SK-N-SH treated with all-trans-retinoic acid at 6 μM for 48 hours (cell line): ENCODE measurements around the gene SMDT1.
"Not testable (repeated sequence)": the region's sequence is repeated elsewhere in the genome, so short reads cannot be mapped to it uniquely, and the experiment has no call there.

Source experiments
- ATAC-seq: fragments of 200-7000 bp; cut with Tn5 transposase; 3 replicates; pipeline ENCODE4 v1.9.1; 2020; ENCODE audit warnings: mild to moderate bottlenecking, moderate library complexity
- BACH2 ChIP-seq: fragments of 250-450 bp; sonication (Bioruptor Pico); IDR thresholded peaks from 2 replicates; pipeline ENCODE4 v1.9.0; 2021; ENCODE audit warnings: mild to moderate bottlenecking, borderline replicate concordance
- CREB5 ChIP-seq: fragments of 250-450 bp; sonication (Bioruptor Pico); IDR thresholded peaks from 2 replicates; pipeline ENCODE4 v1.5.1; 2020; ENCODE audit warnings: low read depth, mild to moderate bottlenecking, moderate library complexity
- CSDC2 ChIP-seq: fragments of 250-450 bp; sonication (Bioruptor Pico); IDR thresholded peaks from 2 replicates; pipeline ENCODE4 v1.5.0; 2020; ENCODE audit warnings: mild to moderate bottlenecking, moderate library complexity
- CSRNP3 ChIP-seq: fragments of 250-450 bp; sonication (Bioruptor Pico); IDR thresholded peaks from 2 replicates; pipeline ENCODE4 v1.5.1; 2021; ENCODE audit warnings: mild to moderate bottlenecking, moderate library complexity
- ESRRG ChIP-seq: fragments of 250-450 bp; sonication (Bioruptor Pico); IDR thresholded peaks from 2 replicates; pipeline ENCODE4 v1.6.1; 2021; ENCODE audit warnings: mild to moderate bottlenecking
- GLIS3 ChIP-seq: fragments of 250-450 bp; sonication (Bioruptor Pico); IDR thresholded peaks from 2 replicates; pipeline ENCODE4 v1.5.0; 2020; ENCODE audit warnings: mild to moderate bottlenecking, moderate library complexity
- OSR1 ChIP-seq: fragments of 250-450 bp; sonication (Bioruptor Pico); IDR thresholded peaks from 2 replicates; pipeline ENCODE4 v1.8.0; 2022; ENCODE audit warnings: moderate library complexity, mild to moderate bottlenecking, inconsistent platforms
- PATZ1 ChIP-seq: fragments of 250-450 bp; sonication (Bioruptor Pico); IDR thresholded peaks from 2 replicates; pipeline ENCODE4 v1.8.0; 2020; ENCODE audit warnings: mild to moderate bottlenecking, moderate library complexity, borderline replicate concordance
- POU6F1 ChIP-seq: fragments of 250-450 bp; sonication (Bioruptor Pico); IDR thresholded peaks from 2 replicates; pipeline ENCODE4 v1.8.0; 2021; ENCODE audit warnings: low read depth, mild to moderate bottlenecking, moderate library complexity, borderline replicate concordance
- PPARA ChIP-seq: fragments of 250-450 bp; sonication (Bioruptor Pico); IDR thresholded peaks from 2 replicates; pipeline ENCODE4 v1.5.0; 2020; ENCODE audit warnings: mild to moderate bottlenecking, borderline replicate concordance
- RARB ChIP-seq: fragments of 250-450 bp; sonication (Bioruptor Pico); IDR thresholded peaks from 2 replicates; pipeline ENCODE4 v1.8.0; 2021; ENCODE audit warnings: mild to moderate bottlenecking, moderate library complexity
- SNAI2 ChIP-seq: fragments of 250-450 bp; sonication (Bioruptor Pico); IDR thresholded peaks from 2 replicates; pipeline ENCODE4 v1.5.0; 2020; ENCODE audit warnings: mild to moderate bottlenecking, moderate library complexity
- TCF4 ChIP-seq: fragments of 250-450 bp; sonication (Bioruptor Pico); IDR thresholded peaks from 2 replicates; pipeline ENCODE4 v1.8.0; 2021; ENCODE audit warnings: mild to moderate bottlenecking, moderate library complexity, borderline replicate concordance
- TOX ChIP-seq: fragments of 250-450 bp; sonication (Bioruptor Pico); IDR thresholded peaks from 2 replicates; pipeline ENCODE4 v1.8.0; 2021; ENCODE audit warnings: mild to moderate bottlenecking, moderate library complexity, borderline replicate concordance
- ZC3H10 ChIP-seq: fragments of 250-450 bp; sonication (Bioruptor Pico); IDR thresholded peaks from 2 replicates; pipeline ENCODE4 v1.5.1; 2021; ENCODE audit warnings: mild to moderate bottlenecking, moderate library complexity
- ZFP3 ChIP-seq: fragments of 250-450 bp; sonication (Bioruptor Pico); IDR thresholded peaks from 2 replicates; pipeline ENCODE4 v1.5.0; 2020; ENCODE audit warnings: mild to moderate bottlenecking, moderate library complexity
- ZFP30 ChIP-seq: fragments of 450-650 bp; formaldehyde crosslinking; IDR thresholded peaks from 2 replicates; pipeline ENCODE4 v1.5.0; 2022; ENCODE audit warnings: mild to moderate bottlenecking, moderate library complexity
- ZNF565 ChIP-seq: fragments of 450-650 bp; formaldehyde crosslinking; conservative IDR thresholded peaks from 2 replicates; pipeline ENCODE4 v1.5.0; 2020; ENCODE audit warnings: low read depth, mild to moderate bottlenecking, moderate library complexity
- ZNF70 ChIP-seq: fragments of 450-650 bp; formaldehyde crosslinking; IDR thresholded peaks from 2 replicates; pipeline ENCODE4 v1.5.0; 2020; ENCODE audit warnings: mild to moderate bottlenecking, moderate library complexity
- ZNF8 ChIP-seq: fragments of 450-650 bp; formaldehyde crosslinking; IDR thresholded peaks from 2 replicates; pipeline ENCODE4 v1.5.0; 2020; ENCODE audit warnings: mild to moderate bottlenecking, moderate library complexity

Gene SMDT1

GRCh38 chr22:42084874-42085273, 5.4 kb downstream of the SMDT1 start:
- TF ChIP-seq POU6F1 (CRISPR knock-in tag) (no peak), TOX (CRISPR knock-in tag) (no peak), CREB5 (CRISPR knock-in tag) (no peak), ESRRG (no peak), ZNF565 (no peak), ZNF8 (CRISPR knock-in tag) (no peak), ZFP3 (CRISPR knock-in tag) (no peak), BACH2 (CRISPR knock-in tag) (no peak), PPARA (CRISPR knock-in tag) (no peak), ZC3H10 (CRISPR knock-in tag) (no peak), OSR1 (no peak), RARB (CRISPR knock-in tag) (no peak), CSRNP3 (CRISPR knock-in tag) (no peak), CSDC2 (no peak)

GRCh38 chr22:42086051-42086450, 6.6 kb downstream of the SMDT1 start:
- TF ChIP-seq PATZ1 = no peak
- no peak for ATAC-seq

More at GRCh38 chr22:42084874-42085273, 5.4 kb downstream of the SMDT1 start:
- no peak for ATAC-seq

- TF ChIP-seq CSRNP3 (CRISPR knock-in tag) = no peak
- TF ChIP-seq ESRRG = no peak
- peak; percentile 96 for ATAC-seq
These were observed 11.3 kb downstream of the SMDT1 start, which contains the start of gene NDUFA6 for GRCh38 chr22:42090596-42091454. NDUFA6 (minus strand) TSS chr22:42090772; CDS start chr22:42090744, 28 bp downstream.

GRCh38 chr22:42091455-42091782, 11.9 kb downstream of the SMDT1 start:
- ATAC-seq = no peak
- TF ChIP-seq ZFP30 (CRISPR knock-in tag) (no peak), ZNF8 (CRISPR knock-in tag) (no peak), CREB5 (CRISPR knock-in tag) (no peak)

- ATAC-seq = no peak
- no peak for TF ChIP-seq ZNF8 (CRISPR knock-in tag)
- TF ChIP-seq ZFP30 (CRISPR knock-in tag) = no peak
- no peak for TF ChIP-seq CSRNP3 (CRISPR knock-in tag)
- no peak for TF ChIP-seq ESRRG
- no peak for TF ChIP-seq ZNF70 (CRISPR knock-in tag)
- no peak for TF ChIP-seq ZNF565
- no peak for TF ChIP-seq GLIS3 (CRISPR knock-in tag)
- no peak for TF ChIP-seq SNAI2 (CRISPR knock-in tag)
- TF ChIP-seq TOX (CRISPR knock-in tag) = no peak
- no peak for TF ChIP-seq TCF4
These were observed 21.7 kb downstream of the SMDT1 start for GRCh38 chr22:42101199-42101598.

- not testable (repeated sequence) for ATAC-seq
These were observed 24.9 kb downstream of the SMDT1 start for GRCh38 chr22:42104332-42104860.
